MV-4-11 (cell line): ENCODE measurements around the gene SPATA13.
"Not testable (repeated sequence)": the region's sequence is repeated elsewhere in the genome, so short reads cannot be mapped to it uniquely, and the experiment has no call there.

Experiments
- DNase-seq: peaks from one replicate; lab custom pipeline; 2025; lab: John Stamatoyannopoulos, UW

The SPATA13 gene

GRCh38 chr13:24280720-24281119 lies 120.2 kb downstream of the SPATA13 start:
- DNase-seq, result peak; percentile 85

- no peak for DNase-seq
Observed at GRCh38 chr13:24281188-24282008, 120.9 kb downstream of the SPATA13 start.

DNA sequence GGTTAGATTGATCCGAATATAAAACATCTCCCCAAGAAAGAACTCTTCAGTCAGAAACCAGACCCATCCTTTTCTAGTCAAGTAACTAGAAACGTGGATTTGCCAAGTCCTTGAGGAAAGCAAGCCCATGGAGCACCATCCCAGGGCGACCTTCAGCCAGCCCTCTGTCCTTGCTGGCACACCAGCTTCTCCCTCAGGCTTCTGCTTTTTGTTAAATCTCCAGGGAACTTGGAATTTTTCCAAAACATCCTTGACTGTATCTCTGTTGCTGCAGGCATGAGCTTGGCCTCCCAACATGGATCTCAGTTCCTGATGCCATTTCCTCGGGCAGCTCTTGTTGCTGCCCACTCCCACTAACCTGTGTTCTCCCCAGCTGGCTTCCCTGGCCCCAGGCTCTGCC lies 121.7 kb downstream of the SPATA13 start:
- no peak for DNase-seq

- DNase-seq, result no peak
Observed at GRCh38 chr13:24284889-24285565, 124.5 kb downstream of the SPATA13 start.

DNA sequence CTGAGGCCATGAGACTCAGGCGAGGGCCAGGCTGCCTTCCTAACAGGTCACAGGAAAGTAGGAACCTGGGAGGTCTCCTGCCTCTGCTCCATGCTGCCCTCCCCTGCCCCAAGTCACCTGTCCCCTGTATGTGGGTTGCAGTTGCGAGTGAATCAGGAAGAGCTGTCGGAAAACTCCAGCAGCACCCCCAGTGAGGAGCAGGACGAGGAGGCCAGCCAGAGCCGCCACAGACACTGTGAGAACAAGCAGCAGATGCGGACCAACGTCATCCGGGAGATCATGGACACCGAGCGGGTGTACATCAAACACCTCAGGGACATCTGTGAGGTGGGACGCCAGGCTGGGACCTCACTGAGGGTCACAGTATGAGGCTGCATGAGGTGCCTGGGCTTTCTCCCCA lies 126.1 kb downstream of the SPATA13 start:
- DNase-seq, result no peak

GRCh38 chr13:24287748-24288287 lies 127.3 kb downstream of the SPATA13 start:
- DNase-seq, result peak; percentile 7

DNA sequence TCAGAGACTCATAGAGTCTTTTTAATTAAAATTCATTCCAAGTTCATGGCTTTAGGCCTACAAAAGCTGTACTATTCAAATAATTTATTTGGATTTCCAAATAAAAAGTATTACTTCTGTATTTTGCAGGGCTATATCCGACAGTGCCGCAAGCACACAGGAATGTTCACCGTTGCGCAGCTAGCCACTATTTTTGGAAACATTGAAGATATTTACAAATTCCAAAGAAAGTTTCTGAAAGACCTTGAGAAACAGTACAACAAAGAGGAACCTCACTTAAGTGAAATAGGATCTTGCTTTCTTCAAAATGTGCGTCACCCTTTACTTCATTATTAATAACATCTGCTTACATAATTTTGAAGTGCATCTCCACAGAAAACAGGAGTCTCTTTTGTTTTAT lies 128.3 kb downstream of the SPATA13 start:
- DNase-seq, result peak; percentile 66

DNA sequence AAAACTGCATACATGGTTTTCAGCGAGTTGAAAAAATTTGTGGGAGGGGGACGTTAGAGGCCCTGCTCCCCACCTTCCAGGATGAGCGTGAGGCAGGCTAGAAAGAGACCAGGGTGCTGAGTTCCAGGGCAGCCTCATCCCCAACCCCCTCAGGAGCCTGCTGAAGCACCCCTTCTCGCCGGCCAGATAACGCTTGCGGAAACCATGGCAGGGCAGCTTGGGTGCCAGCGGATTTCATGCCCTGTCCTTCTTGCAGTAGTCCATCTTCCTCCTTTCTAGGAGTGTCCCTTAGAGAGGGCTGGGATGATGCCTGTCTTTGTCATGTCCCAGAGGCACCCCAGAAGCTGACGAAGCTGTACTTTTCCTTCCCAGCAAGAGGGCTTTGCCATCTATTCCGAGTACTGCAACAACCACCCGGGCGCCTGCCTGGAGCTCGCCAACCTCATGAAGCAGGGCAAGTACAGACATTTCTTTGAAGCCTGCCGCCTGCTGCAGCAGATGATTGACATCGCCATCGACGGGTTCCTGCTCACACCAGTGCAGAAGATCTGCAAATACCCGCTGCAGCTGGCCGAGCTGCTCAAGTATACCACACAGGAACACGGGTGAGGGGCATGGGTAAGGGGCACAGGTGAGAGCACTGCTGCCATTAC lies 129.9 kb downstream of the SPATA13 start:
- no peak for DNase-seq

DNA sequence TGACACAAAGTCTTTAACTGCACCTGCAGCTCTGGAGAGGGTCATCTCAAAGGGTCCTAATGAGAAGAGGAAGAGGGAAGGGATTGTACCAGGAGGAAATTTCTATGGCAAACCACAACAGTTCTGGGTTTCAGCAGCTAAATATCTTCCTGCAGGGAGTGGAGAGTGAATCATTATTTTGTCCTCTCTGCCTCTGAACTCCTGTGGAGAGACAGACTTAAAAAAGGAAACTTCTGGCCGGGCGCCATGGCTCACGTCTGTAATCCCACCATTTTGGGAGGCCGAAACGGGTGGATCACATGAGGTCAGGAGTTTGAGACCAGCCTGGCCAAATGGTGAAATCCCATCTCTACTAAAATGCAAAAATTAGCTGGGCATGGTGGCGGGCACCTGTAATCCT lies 132.0 kb downstream of the SPATA13 start:
- DNase-seq, result no peak

DNA sequence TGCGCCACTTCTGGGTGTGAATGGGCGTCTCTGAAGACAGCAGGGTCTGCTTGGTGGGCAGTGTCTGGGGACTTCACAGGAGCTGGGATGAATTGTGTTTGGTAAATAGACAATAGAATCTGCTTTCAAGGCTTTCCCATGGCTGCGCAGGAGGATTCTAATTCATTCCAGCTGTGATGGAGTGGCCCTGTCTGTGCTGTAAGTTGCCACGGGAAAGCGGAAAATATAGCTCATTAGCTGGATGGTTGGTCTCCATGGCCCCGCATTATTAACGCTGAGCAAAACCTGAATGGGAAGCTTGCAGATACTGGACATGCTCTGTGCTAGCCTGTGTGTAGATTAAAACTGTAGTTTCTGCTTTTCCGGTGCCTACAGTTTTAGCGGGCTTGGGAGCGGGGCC lies 133.2 kb downstream of the SPATA13 start:
- DNase-seq, result no peak

DNA sequence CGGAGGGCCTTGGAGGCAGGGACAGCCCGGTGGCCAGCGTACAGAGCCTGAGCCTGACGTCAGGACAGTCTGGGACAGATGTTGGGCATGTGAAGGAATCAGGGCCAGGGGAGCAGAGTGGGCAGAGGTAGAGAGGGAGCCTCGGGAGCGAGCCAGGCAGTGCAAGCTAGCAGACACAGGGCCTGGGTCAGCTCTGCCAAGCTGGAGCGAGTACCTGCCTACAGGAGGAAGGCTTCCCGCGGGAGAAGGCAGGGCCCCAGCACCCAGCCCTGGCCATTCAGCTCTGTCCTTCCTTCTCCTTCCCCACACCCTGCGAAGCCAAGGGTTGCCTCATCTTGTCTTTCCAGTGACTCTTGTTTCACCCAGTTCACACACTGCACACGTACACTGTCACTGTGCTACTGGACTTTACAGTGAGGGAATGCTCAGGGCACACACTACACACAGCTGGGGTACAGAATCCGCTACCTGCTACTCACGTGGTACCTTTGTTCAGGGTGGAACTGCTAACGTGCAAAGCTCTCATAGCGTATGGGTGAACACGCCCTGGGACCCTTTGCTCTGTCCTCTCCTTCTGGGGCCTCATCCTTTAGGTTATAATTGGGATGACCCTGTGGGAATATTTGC lies 139.1 kb downstream of the SPATA13 start:
- DNase-seq, result no peak

DNA sequence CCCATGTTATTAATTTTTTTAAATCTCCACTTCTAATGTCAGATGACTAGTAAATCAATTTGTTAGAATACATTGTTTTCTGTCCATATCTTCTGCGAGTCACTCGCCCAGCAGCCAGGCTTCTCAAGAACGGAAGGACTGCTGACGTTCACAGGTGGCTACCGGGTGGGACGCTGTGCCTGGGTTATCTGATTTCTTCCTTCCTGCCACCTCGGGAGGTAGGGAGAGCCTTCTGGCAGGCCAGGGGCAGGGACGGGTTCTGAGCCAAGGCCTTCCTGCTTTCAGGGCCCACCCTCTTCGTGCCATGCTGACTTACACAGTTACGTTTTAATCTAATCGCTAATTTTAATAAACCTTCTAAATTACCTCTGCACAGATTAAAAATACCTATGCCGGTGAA lies 140.9 kb downstream of the SPATA13 start:
- no peak for DNase-seq

DNA sequence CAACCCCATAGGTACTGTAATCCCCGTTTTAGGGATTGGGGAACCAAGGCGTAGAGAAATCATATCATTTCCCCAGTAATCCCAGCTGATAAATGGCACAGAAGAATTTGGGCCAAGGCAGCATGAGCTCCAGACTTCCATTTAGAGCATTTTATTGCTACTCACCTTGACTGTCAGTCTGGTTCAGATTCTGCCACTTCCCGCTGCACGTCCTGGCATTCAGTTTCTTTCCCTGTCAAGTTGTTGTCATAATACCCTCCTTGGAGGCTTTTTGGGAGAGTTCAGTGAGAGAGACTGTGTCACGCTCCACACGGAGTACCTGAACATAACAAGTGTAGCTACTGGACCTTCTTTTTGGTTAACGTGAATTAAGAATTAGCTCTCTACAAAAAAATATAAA lies 141.4 kb downstream of the SPATA13 start:
- no peak for DNase-seq

- DNase-seq, result no peak
Observed at GRCh38 chr13:24304620-24305019, 144.1 kb downstream of the SPATA13 start.

DNA sequence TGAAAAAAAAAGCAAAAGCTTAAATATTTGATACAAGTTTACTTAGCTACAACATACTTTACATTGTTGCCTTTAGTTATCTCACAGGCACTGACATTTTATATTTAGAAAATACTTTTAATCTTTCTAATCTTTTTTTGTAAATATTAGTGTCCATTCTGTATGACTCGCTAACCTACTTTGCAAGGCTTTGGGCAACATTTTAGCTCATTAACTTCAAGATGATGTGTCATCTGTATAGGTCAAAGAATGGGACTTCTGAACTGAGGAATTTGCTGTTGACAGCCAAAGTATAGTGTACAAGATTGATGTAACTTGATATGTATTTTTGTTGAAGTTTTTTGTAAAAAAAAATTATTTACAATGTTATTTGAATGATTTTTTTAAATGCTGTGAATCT lies 146.1 kb downstream of the SPATA13 start:
- DNase-seq, result no peak

DNA sequence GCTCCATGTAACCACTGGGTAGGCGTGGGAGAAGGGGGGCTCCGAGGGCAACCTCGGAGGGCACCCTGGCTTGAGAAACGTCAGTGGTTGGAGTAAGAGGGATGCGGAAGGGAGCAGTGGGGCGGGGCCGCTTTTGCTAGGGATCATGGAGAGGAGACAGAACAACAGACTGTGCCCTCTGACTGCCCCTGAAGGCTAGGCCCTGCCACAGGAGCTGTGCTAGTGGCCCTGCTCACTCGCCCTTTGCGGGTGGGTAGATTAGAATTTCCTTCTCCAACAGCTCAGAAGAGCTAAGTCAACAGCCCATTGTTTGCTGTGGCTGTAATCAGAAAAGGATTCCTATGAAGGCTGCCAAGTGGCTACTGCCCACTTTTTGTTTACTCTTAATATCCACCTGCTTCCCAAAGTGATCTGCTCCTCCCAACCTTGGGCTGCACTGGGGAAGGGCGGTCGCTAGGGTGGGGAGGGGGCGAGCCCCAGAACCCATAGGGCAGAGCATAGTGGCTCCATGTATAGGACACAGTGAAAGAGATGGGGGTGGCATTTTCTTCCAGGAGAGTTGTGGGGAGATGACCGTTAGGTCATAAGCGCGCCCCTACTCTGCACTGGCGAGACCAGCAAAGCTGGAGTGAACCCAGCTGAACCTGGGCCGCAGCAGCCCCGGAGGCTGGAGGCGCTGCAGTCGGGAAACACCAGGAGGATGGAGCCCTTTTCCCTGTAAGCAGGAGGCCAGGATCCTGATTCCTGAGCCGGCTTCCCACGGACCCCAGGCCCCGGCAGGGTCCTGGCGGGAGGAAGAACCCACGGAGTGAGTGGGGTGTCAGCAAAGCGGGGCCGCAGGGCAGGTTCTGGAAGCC lies 146.9 kb downstream of the SPATA13 start:
- DNase-seq, result no peak

GRCh38 chr13:24308068-24308445 lies 147.5 kb downstream of the SPATA13 start:
- no peak for DNase-seq

DNA sequence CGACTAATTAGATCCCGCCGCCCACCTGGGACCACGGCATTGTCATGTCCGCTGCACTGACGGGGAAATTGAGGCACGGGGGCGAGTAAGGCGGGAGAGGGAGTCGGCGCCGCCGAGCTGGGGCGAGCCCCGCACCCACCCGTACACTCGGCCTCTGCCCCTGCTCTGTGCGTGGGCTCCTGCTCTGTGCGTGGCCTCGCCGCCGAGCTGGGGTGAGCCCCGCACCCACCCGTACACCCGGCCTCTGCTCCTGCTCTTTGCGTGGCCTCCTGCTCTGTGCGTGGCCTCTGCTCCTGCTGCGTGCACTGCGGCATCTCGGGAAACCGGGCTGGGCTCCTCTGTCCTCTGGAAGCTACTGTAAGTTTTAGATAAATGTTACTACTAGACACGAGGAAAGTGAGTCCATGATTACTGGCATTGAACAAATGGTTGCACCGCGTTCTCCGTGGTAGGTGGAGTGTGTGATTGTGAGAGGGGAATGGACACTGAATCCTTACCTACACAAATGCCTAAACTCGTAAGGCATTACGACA lies 148.0 kb downstream of the SPATA13 start:
- DNase-seq, result no peak

DNA sequence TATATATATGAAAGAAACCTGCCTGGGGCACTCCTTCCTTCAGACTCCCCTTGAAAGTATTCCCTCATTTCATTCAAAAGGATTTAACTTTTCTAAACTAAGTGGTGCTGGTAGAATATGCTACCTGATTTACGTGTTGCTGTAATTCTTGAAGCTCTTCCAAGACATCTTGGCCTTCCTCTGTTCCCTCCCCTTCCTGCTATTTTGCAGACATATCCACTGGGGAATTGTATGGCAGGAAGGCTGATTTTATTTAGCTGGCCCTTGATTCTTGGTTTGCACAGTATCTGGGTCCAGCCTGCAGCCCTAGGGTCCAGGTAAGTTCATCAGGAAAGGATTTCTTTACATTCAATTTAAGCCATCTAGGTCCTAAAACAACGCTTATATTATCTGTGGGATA lies 148.8 kb downstream of the SPATA13 start, which contains the start of gene C1QTNF9:
Gene C1QTNF9 (plus strand): TSS at position 281 of the 400 bp plus-strand sequence. CDS start 6,424 bp downstream, outside the sequence.
- DNase-seq, result not testable (repeated sequence)

DNA sequence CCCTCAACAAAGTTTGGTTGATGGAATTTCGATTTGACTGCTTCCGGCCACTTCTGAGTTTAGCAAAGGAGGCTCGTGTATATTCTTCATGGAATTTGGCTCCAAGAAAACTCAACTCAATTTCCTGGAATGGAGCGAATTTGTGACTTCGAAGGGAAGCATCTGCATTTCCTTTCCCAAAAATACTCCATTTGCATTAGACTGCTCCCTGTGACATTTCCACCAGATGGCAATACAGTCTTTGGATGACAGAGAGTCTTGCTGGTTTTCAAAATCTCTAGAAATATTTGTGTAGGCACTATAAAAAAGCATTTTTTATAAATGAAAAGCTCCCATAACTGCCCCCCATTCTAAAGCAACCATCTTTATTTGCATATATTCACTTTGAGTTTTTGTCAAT lies 152.9 kb downstream of the SPATA13 start:
- DNase-seq, result no peak

- not testable (repeated sequence) for DNase-seq
Observed at GRCh38 chr13:24317835-24318234, 157.3 kb downstream of the SPATA13 start.
